ENCODE data around the gene QSOX2.

Gene QSOX2

DNA sequence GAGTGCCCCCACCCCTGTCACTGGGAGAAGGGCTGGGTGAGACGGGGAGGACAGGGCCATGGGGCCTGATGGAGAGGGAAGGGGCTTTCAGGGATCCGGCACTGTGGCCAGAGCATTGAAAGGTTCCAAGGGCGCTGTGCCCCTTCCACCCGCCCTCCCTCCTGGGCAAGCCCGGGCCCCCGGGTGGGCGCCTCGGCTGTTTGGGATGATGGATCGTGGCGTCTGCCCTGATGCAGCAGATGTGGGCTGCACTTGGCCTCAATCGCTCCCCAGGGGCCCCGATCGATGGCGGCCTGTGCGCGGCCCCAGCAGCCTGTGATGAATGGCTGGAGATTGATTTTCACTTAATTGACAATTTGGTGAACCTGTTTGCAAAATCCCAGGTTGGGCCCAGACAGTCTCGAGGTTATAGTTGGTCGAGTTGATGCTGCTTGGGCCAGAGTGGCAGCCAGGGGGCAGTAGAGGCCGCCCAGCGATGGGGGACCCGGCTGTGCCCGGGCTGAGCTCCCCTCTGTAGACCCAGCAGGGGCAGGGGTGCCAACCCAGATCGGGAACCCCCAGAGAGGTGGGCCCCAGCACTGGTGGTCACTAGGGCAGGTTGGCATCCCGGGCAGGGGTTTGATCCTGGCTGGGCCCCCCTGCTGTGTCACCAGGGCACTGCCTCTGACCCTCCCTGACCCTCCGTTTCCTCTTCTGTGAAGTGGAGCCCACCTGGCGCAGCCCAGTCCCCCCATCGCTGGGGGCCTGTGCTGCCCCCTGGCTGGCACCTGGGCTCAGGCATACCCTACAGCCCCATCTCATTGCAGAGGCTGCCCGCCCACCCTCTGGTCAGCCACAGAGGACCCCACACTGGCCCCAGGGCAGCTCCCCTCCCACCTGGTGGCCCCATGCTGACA lies 75.4 kb downstream of the QSOX2 start:
- H3K4me3 Mint-ChIP-seq = no peak overlapping the region
- H3K27me3 Mint-ChIP-seq = peaks cover 21% of the 10 kb centered on the region
- ATAC-seq = peak; percentile 88
- no peaks in the 10 kb centered on the region for H3K9me3 Mint-ChIP-seq
- DNase-seq = peak; percentile 64 to 69
- H3K27ac Mint-ChIP-seq = peak overlapping the region in 1 of 2 donors; percentile 83
- H3K4me1 Mint-ChIP-seq = no peaks in the 10 kb centered on the region

DNA sequence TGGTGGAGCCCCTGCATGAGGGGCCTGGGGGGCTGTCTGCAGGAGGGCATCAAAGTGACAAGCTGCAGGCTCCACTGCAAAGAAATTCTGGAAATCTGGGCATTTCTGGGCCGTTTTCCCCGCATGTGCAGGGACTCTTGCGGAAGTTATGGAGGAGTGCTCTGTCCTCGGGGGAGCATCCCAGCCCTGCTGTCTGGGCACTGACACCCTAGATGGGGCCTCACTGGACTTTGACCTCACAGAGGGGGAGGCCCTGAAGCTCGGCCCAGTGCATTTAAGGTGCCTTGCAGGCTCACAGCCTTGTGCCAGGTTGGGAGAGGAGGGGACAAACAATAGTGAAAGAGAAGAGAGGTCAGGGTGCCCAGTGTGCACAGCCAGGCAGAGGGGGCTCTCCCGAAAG lies 76.1 kb downstream of the QSOX2 start:
- Mint-ChIP-seq H3K4me1 (no peaks in the 10 kb centered on the region), H3K27me3 (peaks cover 21% of the 10 kb centered on the region), H3K4me3 (no peak overlapping the region), H3K27ac (no peak overlapping the region), H3K9me3 (no peaks in the 10 kb centered on the region)
- ATAC-seq (no peak), DNase-seq (no peak)

DNA sequence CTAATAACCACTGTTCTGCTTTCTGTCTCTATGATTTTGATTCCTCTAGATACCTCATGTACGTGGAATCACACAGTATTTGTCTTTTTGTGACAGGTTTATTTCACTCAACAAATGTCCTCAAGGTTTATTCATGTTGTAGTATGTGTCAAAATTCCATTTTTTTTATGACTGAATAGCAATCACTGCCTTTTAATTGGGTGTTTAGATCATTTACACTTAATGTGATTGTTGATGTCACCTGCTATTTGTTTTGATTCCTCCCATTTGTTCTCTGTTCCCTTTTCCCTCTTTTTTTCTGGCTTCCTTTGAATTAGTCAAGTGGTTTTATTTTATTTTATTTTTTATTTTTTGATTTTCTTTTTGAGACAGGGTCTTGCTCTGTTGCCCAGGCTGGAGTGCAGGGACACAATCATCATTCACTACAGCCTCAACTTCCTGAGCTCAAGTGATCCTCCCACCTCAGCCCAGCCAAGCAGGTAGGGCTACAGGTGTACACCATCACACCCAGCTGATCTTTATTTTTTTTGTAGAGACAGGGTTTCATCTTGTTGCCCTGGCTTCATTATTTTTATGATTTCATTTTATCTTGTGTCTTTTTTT lies 82.3 kb downstream of the QSOX2 start:
- no peak for DNase-seq
- no peak for ATAC-seq
- no peaks in the 10 kb centered on the region for H3K27me3 Mint-ChIP-seq
- H3K27ac Mint-ChIP-seq = no peak overlapping the region
- H3K4me1 Mint-ChIP-seq = no peaks in the 10 kb centered on the region
- no peak overlapping the region for H3K4me3 Mint-ChIP-seq
- peaks cover 5 to 7% of the 10 kb centered on the region in 2 donors for H3K9me3 Mint-ChIP-seq

DNA sequence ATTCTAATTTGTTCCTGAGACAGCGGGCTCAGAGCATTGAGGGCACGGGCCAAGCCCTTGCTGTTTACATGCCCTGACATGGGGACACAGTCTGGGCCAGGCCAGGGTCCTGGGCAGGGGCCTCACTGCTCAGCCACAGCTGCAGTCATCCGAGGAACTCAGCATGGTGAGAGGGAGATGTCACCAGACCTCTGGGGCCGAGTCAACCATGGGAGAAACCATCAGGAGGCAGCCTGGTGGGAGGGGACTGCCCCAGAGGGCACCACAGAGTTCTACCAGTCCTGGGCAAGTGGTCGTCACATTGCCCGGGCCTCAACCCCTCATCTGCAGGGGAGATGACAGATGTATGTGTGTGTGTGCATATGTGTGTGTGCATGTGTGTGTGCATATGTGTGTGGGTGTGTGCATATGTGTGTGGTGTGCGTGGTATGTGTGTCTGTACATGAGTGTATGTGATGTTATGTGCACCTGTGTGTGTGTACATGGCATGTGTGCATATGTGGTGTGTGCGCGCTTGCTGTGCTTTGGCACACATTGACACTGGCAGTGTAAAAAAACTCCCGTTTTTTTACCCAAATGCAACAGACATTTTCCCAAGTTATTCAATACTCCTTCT lies 84.5 kb downstream of the QSOX2 start:
- ATAC-seq = no peak
- no peak overlapping the region for H3K4me3 Mint-ChIP-seq
- no peak overlapping the region for H3K27ac Mint-ChIP-seq
- DNase-seq = no peak
- H3K4me1 Mint-ChIP-seq = no peaks in the 10 kb centered on the region
- H3K9me3 Mint-ChIP-seq = peaks cover 5 to 7% of the 10 kb centered on the region in 2 donors
- no peaks in the 10 kb centered on the region for H3K27me3 Mint-ChIP-seq

DNA sequence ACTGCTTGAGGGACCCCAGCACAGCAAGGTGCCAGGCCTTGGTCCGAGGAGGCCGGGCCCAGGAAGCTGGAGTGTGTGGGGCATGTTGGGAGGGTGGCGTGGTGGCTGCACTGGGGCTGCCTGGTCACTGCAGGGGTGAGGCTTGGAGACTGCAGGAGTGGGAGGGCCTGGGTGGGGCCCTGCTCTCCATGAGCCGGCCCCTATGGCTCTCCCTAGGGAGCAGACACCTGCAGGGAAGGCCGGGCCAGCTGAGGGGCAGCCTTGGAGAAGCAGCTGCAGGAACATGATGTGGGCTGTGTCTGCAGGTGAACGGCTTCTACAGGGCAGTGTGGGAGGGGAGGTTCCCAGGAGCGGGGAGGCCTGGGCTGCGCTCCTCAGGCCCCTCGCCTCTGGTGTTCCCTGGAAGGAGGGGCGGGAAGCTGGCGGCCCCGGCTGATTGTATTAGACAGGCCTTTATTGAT lies 85.2 kb downstream of the QSOX2 start:
- peaks cover 5% of the 10 kb centered on the region for H3K27me3 Mint-ChIP-seq
- no peak for ATAC-seq
- H3K4me3 Mint-ChIP-seq = no peak overlapping the region
- DNase-seq = no peak
- no peaks in the 10 kb centered on the region for H3K4me1 Mint-ChIP-seq
- H3K9me3 Mint-ChIP-seq = peaks cover 5 to 7% of the 10 kb centered on the region in 2 donors
- peak overlapping the region in 1 of 2 donors; percentile 76 for H3K27ac Mint-ChIP-seq

DNA sequence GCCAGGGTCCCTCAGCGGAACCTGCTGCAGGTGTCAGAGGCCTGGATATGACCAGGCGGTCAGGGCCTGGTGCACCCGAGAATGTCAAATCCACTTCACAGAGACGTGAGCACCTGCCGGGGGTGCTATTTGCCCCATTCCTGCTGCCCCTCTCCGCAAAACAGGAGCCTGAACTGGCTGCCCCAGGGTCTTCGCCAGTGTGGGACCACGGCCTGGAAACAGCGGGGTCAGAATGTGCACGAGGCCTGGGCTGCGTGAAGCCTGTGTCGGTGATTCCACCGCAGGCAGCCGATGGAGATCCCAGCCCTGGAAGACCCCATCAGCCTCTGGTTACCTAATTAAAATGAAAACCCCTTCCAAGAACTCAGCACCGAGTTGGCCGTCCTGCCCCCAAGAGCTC lies 85.8 kb downstream of the QSOX2 start:
- ATAC-seq = no peak
- peaks cover 10% of the 10 kb centered on the region for H3K27me3 Mint-ChIP-seq
- DNase-seq = no peak
- H3K4me3 Mint-ChIP-seq = no peak overlapping the region
- peak overlapping the region in 1 of 2 donors; percentile 15 for H3K27ac Mint-ChIP-seq
- peaks cover 5 to 7% of the 10 kb centered on the region in 2 donors for H3K9me3 Mint-ChIP-seq
- H3K4me1 Mint-ChIP-seq = no peaks in the 10 kb centered on the region

DNA sequence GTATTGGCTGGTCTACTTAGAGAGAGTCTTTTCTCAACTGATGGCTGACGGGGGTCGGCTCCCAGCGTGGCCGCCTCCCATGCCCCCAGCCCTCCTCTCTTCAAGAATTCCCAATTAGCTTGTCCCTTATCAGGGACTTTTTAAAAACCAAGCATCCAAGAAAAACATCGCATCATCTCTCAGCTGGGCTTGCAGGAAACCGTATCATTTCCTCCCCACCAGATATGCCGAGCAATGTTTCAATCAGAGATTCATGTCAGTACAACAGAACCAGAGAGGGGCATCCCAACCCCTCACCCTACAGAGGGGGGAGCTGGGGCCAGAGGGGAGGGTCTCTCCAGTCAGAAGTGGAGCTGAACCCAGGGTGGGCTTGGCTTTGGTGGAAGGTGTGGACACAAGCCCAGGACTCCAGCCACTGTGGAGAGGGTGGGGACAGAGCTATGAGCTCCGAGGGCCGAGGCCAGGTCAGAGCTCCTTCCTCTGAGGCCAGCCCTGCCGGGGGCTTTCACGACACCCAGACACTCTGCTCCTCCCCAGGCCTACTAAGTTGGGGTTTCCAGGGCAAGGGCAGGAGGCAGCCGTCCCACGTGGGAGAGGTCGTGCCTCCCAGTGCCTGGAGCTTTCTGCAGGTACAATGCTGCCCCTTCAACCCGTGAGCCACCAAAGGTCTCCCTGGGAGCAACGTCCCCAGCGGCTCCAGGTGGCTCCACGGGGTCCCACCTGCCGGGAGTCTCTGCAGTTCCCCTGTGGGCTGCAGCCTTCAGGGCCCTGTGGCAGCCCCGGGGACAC lies 87.9 kb downstream of the QSOX2 start:
- DNase-seq (no peak), ATAC-seq (no peak)
- Mint-ChIP-seq H3K27me3 (peaks cover 13% of the 10 kb centered on the region), H3K4me3 (no peak overlapping the region), H3K27ac (no peak overlapping the region), H3K4me1 (no peaks in the 10 kb centered on the region), H3K9me3 (no peaks in the 10 kb centered on the region)
